ENCODE data around the gene PIGU. TPM values are rescaled to one million over a fixed set of nuclear protein-coding genes. Genes with fewer than 3 reads are reported as not detected.

PIGU gene
- total RNA-seq, 1 donor = 9.0 TPM

DNA sequence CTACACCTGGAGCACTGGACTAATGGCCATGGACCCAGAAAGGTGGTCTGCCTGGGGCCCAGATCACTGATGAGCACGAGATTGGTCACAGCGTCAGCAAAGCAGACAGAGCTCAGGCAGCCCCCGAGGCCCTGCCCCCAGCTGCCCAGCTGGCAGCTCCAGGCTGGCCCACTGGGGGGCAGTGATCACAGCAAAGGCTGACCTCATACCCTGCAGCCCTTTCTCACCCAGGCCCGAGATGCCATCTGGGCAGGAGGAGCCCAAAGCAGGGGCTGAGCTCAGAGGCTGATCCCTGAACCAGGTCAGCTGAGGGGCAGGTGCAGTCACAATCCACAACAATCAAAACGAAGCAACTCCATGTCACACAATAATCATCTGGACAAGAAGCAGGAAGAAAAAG, 114.3 kb downstream of the PIGU start:
- H3K27me3 ChIP-seq (ENCODE audit: insufficient read depth, low read length) = no peaks in the 10 kb centered on the region
- no peak overlapping the region for H3K4me3 ChIP-seq (ENCODE audit: insufficient read depth, low read length)
- H4K20me1 ChIP-seq (ENCODE audit: insufficient read depth, low read length) = no peaks in the 10 kb centered on the region
- H2AFZ ChIP-seq (ENCODE audit: low read length) = no peak overlapping the region
- H3K9me3 ChIP-seq (ENCODE audit: low read depth, low read length) = no peaks in the 10 kb centered on the region
- H3K4me2 ChIP-seq (ENCODE audit: insufficient read depth, low read length) = no peak overlapping the region
- H3K36me3 ChIP-seq (ENCODE audit: insufficient read depth, low read length) = no peaks in the 10 kb centered on the region
- DNase-seq (ENCODE audit: insufficient read length, low spot score, missing footprints) = peak; percentile 93
- TF ChIP-seq, protein P1, sequence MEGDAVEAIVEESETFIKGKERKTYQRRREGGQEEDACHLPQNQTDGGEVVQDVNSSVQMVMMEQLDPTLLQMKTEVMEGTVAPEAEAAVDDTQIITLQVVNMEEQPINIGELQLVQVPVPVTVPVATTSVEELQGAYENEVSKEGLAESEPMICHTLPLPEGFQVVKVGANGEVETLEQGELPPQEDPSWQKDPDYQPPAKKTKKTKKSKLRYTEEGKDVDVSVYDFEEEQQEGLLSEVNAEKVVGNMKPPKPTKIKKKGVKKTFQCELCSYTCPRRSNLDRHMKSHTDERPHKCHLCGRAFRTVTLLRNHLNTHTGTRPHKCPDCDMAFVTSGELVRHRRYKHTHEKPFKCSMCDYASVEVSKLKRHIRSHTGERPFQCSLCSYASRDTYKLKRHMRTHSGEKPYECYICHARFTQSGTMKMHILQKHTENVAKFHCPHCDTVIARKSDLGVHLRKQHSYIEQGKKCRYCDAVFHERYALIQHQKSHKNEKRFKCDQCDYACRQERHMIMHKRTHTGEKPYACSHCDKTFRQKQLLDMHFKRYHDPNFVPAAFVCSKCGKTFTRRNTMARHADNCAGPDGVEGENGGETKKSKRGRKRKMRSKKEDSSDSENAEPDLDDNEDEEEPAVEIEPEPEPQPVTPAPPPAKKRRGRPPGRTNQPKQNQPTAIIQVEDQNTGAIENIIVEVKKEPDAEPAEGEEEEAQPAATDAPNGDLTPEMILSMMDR (IDR thresholded peaks at IDR 0.05; ENCODE audit: extremely low read depth, low read depth, low read length) = peak; percentile 52
- H3K27ac ChIP-seq (ENCODE audit: low read depth, low read length) = no peak overlapping the region
- peaks cover 5% of the 10 kb centered on the region for H3K4me1 ChIP-seq (ENCODE audit: insufficient read depth, low read length)
- H3K79me2 ChIP-seq (ENCODE audit: insufficient read depth, low read length) = no peaks in the 10 kb centered on the region

DNA sequence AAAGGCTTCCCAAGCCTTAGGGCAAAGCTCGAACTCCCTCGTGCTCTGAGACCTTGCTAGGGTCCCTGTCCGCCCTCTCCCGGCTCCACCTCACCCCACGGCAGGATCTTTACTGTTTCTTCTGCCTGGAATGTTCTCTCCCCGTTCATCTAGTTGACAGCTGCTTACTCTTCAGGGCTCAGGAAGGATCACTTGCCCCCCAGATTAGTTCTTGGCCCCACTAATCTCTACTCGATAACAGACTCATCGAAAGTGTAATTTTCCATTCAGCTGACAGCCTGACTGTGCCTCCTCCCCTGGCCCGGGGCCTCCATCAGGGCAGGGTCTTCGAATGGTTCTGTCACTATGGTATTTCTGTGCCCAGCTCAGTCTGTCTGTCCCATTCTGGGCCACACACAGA, 115.2 kb downstream of the PIGU start:
- H4K20me1 ChIP-seq (ENCODE audit: insufficient read depth, low read length) = no peaks in the 10 kb centered on the region
- no peak overlapping the region for H3K27ac ChIP-seq (ENCODE audit: low read depth, low read length)
- no peaks in the 10 kb centered on the region for H3K9me3 ChIP-seq (ENCODE audit: low read depth, low read length)
- no peaks in the 10 kb centered on the region for H3K79me2 ChIP-seq (ENCODE audit: insufficient read depth, low read length)
- no peak overlapping the region for H3K4me2 ChIP-seq (ENCODE audit: insufficient read depth, low read length)
- no peak overlapping the region for H2AFZ ChIP-seq (ENCODE audit: low read length)
- no peaks in the 10 kb centered on the region for H3K27me3 ChIP-seq (ENCODE audit: insufficient read depth, low read length)
- no peaks in the 10 kb centered on the region for H3K36me3 ChIP-seq (ENCODE audit: insufficient read depth, low read length)
- H3K4me3 ChIP-seq (ENCODE audit: insufficient read depth, low read length) = no peak overlapping the region
- H3K4me1 ChIP-seq (ENCODE audit: insufficient read depth, low read length) = peaks cover 6% of the 10 kb centered on the region
- TF ChIP-seq, protein P1 (IDR thresholded peaks at IDR 0.05; ENCODE audit: extremely low read depth, low read depth, low read length) = no peak
- no peak for DNase-seq (ENCODE audit: insufficient read length, low spot score, missing footprints)

DNA sequence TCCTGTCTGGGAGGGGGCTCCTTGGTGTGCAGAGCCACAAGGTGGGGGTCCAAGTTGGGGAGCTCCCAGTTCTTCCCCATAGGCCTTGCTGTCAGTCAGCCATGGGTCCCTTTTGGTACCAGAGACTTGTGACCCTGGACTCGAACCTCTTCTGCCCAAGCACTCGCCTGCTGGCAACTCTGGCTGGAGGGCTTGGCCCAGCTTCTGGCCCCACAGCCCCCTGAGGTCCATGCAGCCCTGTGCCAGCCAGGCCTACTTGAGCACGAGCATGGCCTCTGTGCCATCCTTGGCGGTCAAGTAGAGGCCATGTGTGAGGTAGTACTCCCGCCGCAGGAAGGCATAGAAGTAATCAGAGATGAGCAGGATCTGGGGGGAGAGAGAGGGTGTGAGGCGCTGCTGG, 116.3 kb downstream of the PIGU start:
- Histone ChIP-seq H3K4me3 (ENCODE audit: insufficient read depth, low read length) (no peak overlapping the region), H2AFZ (ENCODE audit: low read length) (no peak overlapping the region), H3K4me2 (ENCODE audit: insufficient read depth, low read length) (no peak overlapping the region), H3K79me2 (ENCODE audit: insufficient read depth, low read length) (no peaks in the 10 kb centered on the region), H3K9me3 (ENCODE audit: low read depth, low read length) (no peaks in the 10 kb centered on the region), H3K27me3 (ENCODE audit: insufficient read depth, low read length) (no peaks in the 10 kb centered on the region), H3K36me3 (ENCODE audit: insufficient read depth, low read length) (no peaks in the 10 kb centered on the region), H3K4me1 (ENCODE audit: insufficient read depth, low read length) (peaks cover 6% of the 10 kb centered on the region), H4K20me1 (ENCODE audit: insufficient read depth, low read length) (no peaks in the 10 kb centered on the region), H3K27ac (ENCODE audit: low read depth, low read length) (no peak overlapping the region)
- no peak for DNase-seq (ENCODE audit: insufficient read length, low spot score, missing footprints)
- TF ChIP-seq, protein P1 (IDR thresholded peaks at IDR 0.05; ENCODE audit: extremely low read depth, low read depth, low read length) = no peak

DNA sequence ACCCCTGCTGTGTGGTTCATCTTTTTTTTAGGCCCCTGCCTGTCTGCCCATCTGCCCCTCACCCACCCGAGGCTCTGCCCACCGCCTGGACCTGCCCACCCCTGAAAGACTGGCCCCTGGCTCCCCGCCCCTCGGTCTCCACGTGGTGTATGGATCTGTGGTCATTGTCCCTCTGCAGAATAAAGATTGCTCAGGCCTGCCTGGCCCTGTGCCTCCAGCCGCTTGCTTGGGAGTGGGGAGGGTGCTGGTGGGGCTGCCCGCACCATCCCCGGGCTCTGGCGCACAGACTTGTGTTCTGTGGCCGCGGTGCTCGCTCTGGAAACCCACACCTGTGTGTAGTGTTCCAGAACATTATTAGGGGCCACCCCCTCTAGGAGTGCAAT, 116.8 kb downstream of the PIGU start:
- H3K79me2 ChIP-seq (ENCODE audit: insufficient read depth, low read length) = no peaks in the 10 kb centered on the region
- no peak overlapping the region for H3K4me3 ChIP-seq (ENCODE audit: insufficient read depth, low read length)
- H2AFZ ChIP-seq (ENCODE audit: low read length) = no peak overlapping the region
- no peaks in the 10 kb centered on the region for H3K27me3 ChIP-seq (ENCODE audit: insufficient read depth, low read length)
- H3K9me3 ChIP-seq (ENCODE audit: low read depth, low read length) = no peaks in the 10 kb centered on the region
- no peaks in the 10 kb centered on the region for H3K36me3 ChIP-seq (ENCODE audit: insufficient read depth, low read length)
- no peaks in the 10 kb centered on the region for H4K20me1 ChIP-seq (ENCODE audit: insufficient read depth, low read length)
- H3K4me2 ChIP-seq (ENCODE audit: insufficient read depth, low read length) = no peak overlapping the region
- TF ChIP-seq, protein P1 (IDR thresholded peaks at IDR 0.05; ENCODE audit: extremely low read depth, low read depth, low read length) = no peak
- no peak overlapping the region for H3K27ac ChIP-seq (ENCODE audit: low read depth, low read length)
- peaks cover 6% of the 10 kb centered on the region for H3K4me1 ChIP-seq (ENCODE audit: insufficient read depth, low read length)
- DNase-seq (ENCODE audit: insufficient read length, low spot score, missing footprints) = no peak

All from osteoblast (primary cell).